Neural cell (in vitro differentiated cells): ENCODE data around the gene DNAJC12. TPM values are rescaled to one million over a fixed set of nuclear protein-coding genes. Genes with fewer than 3 reads are reported as not detected.

ENCODE experiments used
- H2AFZ ChIP-seq: fragments of 200-600, 300-800 bp; sonication (generic), shearing (Covaris generic); 2 replicates; pipeline ENCODE4 v1.6.0; 2014; ENCODE audit warnings: low read depth, mild to moderate bottlenecking, antibody characterized with exemption, low read length, moderate library complexity
- H3F3A ChIP-seq: fragments of 200-600 bp; shearing (Covaris generic); 2 replicates; pipeline ENCODE4 v1.6.1; 2016; ENCODE audit warnings: mild to moderate bottlenecking, moderate library complexity, mixed read lengths, antibody characterized with exemption, low read length; ENCODE audit not compliant: insufficient read depth, poor library complexity, severe bottlenecking
- H3K27ac ChIP-seq: fragments of 200-600, 300-800 bp; sonication (generic), shearing (Covaris generic); 2 replicates; pipeline ENCODE4 v1.5.1; 2014; ENCODE audit warnings: mild to moderate bottlenecking, low read length, moderate library complexity
- H3K27me3 ChIP-seq: fragments of 300-800, 200-600 bp; sonication (generic), shearing (Covaris generic); 2 replicates; pipeline ENCODE4 v1.6.0; 2014; ENCODE audit warnings: mild to moderate bottlenecking, low read depth, low read length, moderate library complexity; ENCODE audit not compliant: insufficient read depth
- H3K36me3 ChIP-seq: fragments of 300-800, 200-600 bp; sonication (generic), shearing (Covaris generic); 2 replicates; pipeline ENCODE4 v1.5.1; 2014; ENCODE audit warnings: mild to moderate bottlenecking, antibody characterized with exemption, low read length, moderate library complexity; ENCODE audit not compliant: insufficient read depth
- H3K4me2 ChIP-seq: fragments of 300-800, 200-600 bp; sonication (generic), shearing (Covaris generic); 2 replicates; pipeline ENCODE4 v1.6.0; 2014; ENCODE audit warnings: mild to moderate bottlenecking, low read length
- H3K4me3 ChIP-seq: fragments of 300-800, 200-600 bp; sonication (generic), shearing (Covaris generic); 2 replicates; pipeline ENCODE4 v1.5.1; 2014; ENCODE audit warnings: mild to moderate bottlenecking, low read length, moderate library complexity
- H3K79me2 ChIP-seq: fragments of 200-600 bp; shearing (Covaris generic); replicated peaks from 2 replicates; pipeline ENCODE4 v1.6.0; 2014; ENCODE audit warnings: mild to moderate bottlenecking, low read length, moderate library complexity; ENCODE audit not compliant: insufficient read depth
- H3K9ac ChIP-seq: fragments of 300-800, 200-600 bp; sonication (generic), shearing (Covaris generic); 2 replicates; pipeline ENCODE4 v1.6.1; 2016; ENCODE audit warnings: mild to moderate bottlenecking, low read length, mixed read lengths
- H3K9me2 ChIP-seq: fragments of 200-600 bp; shearing (Covaris generic); 2 replicates; pipeline ENCODE4 v1.6.1; 2016; ENCODE audit warnings: mild to moderate bottlenecking, low read length, mixed read lengths; ENCODE audit not compliant: insufficient read depth
- H3K9me3 ChIP-seq: fragments of 200-600, 300-800 bp; sonication (generic), shearing (Covaris generic); 2 replicates; pipeline ENCODE4 v1.6.1; 2016; ENCODE audit warnings: mild to moderate bottlenecking, mixed run types, low read length, moderate library complexity, mixed read lengths
- H4K20me1 ChIP-seq: fragments of 200-600 bp; shearing (Covaris generic); 2 replicates; pipeline ENCODE4 v1.6.1; 2016; ENCODE audit warnings: mild to moderate bottlenecking, mixed run types; ENCODE audit not compliant: insufficient read depth
- EP300 ChIP-seq: fragments of 450-650 bp; conservative IDR thresholded peaks from 2 replicates; pipeline ENCODE4 v1.6.1; 2014; ENCODE audit warnings: antibody characterized with exemption, mild to moderate bottlenecking, moderate library complexity; ENCODE audit not compliant: poor library complexity, severe bottlenecking
- EZH2 ChIP-seq: fragments of 200-600, 300-800 bp; shearing (Covaris generic), sonication (generic); IDR thresholded peaks from 2 replicates; pipeline ENCODE4 v1.6.1; 2014; ENCODE audit warnings: antibody characterized with exemption, low read length, borderline replicate concordance, mild to moderate bottlenecking; ENCODE audit not compliant: insufficient read depth, poor library complexity, severe bottlenecking
- MXI1 ChIP-seq: fragments of 450-650 bp; conservative IDR thresholded peaks from 2 replicates; pipeline ENCODE4 v1.6.1; 2014; ENCODE audit warnings: antibody characterized with exemption, mild to moderate bottlenecking; ENCODE audit not compliant: poor library complexity, severe bottlenecking
- POLR2AphosphoS5 ChIP-seq: IDR thresholded peaks from 2 replicates; pipeline ENCODE4 v1.6.1; 2012
- RAD21 ChIP-seq: fragments of 450-650 bp; conservative IDR thresholded peaks from 2 replicates; pipeline ENCODE4 v1.6.1; 2014; ENCODE audit warnings: antibody characterized with exemption, mild to moderate bottlenecking, moderate library complexity
- SMC3 ChIP-seq: fragments of 450-650 bp; conservative IDR thresholded peaks from 2 replicates; pipeline ENCODE4 v1.6.1; 2014; ENCODE audit warnings: antibody characterized with exemption, mild to moderate bottlenecking, moderate library complexity; ENCODE audit not compliant: poor library complexity
- TAF1 ChIP-seq: IDR thresholded peaks from 2 replicates; pipeline ENCODE4 v1.6.1; 2012; ENCODE audit warnings: low read depth
- polyA plus RNA-seq: library from polyadenylated mRNA; depleted of rRNA; stranded (reverse); fragments of >200 nt; gene quantifications from 2 replicates; pipeline ENCODE4 v1.2.3, GENCODE V29; 2014
- TF ChIP-seq, protein P1 (sequence below): IDR thresholded peaks from 2 replicates; pipeline ENCODE4 v1.6.1; 2012; ENCODE audit warnings: borderline replicate concordance
- TF ChIP-seq, protein P2 (sequence below): fragments of 450-650 bp; IDR thresholded peaks from 2 replicates; pipeline ENCODE4 v1.5.1; 2014; ENCODE audit warnings: antibody characterized with exemption, mild to moderate bottlenecking, moderate library complexity; ENCODE audit not compliant: poor library complexity, severe bottlenecking

Gene DNAJC12
- polyA plus RNA-seq, 1 donor from 2014 or later, result 32.2 TPM

DNA sequence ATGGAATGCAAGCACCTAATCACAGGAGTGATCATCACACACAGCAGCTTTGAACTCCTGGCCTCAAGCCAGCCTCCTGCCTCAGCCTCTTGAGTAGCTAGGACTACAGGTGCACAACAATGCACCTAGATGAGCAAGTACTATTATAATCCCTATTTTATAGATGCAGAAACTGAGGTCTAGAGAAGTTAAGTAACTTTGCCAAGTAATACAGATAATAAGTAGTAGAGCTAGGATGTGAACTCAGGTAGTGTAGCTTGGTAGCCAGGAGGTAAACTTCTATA is 33.7 kb downstream of the DNAJC12 start (continued):
- no peak for TF ChIP-seq RAD21

DNA sequence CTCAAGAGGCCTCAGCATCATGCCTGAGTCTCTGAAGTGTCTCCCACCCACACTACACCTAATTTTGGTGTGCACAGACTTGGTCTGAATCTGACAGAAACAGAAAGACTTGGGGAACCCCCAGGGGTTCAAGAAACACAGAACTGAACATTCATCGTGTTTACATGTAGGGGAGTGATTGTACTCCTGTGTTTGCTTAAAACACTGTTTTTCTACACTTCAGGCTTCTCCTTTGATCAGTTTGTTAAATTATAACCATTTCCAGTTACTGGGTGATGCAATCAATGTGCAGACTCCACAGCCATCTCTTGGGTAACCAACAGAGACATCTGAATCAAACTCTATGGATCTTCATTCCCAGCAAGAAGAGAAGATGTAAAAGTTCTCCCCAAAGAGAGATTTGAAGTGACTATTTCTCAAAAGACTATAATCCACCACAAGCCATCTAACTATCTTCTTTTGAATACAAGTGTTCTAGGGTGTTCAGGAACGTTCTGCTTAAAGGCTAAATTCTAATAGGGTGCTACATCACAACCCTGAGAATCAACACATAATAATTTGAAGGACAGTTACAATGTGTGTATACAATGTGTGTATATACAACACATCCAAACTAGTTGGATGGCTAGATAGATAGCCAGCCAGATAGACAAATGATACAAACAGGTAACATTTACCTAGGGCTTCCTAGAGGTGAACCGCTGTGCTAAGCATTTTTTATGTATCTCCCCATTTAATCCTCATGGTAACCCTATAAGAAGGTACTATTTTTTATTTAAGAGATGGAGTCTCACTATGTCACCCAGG is 34.2 kb downstream of the DNAJC12 start:
- Histone ChIP-seq H3K4me2 (no peak overlapping the region), H3K4me3 (no peak overlapping the region), H3F3A (no peaks in the 10 kb centered on the region), H3K9ac (no peak overlapping the region), H4K20me1 (no peaks in the 10 kb centered on the region), H3K9me2 (no peaks in the 10 kb centered on the region), H3K36me3 (no peaks in the 10 kb centered on the region), H3K27me3 (no peaks in the 10 kb centered on the region), H2AFZ (no peak overlapping the region), H3K9me3 (no peaks in the 10 kb centered on the region), H3K27ac (no peak overlapping the region), H3K79me2 (no peaks in the 10 kb centered on the region)
- no peak for TF ChIP-seq EP300

DNA sequence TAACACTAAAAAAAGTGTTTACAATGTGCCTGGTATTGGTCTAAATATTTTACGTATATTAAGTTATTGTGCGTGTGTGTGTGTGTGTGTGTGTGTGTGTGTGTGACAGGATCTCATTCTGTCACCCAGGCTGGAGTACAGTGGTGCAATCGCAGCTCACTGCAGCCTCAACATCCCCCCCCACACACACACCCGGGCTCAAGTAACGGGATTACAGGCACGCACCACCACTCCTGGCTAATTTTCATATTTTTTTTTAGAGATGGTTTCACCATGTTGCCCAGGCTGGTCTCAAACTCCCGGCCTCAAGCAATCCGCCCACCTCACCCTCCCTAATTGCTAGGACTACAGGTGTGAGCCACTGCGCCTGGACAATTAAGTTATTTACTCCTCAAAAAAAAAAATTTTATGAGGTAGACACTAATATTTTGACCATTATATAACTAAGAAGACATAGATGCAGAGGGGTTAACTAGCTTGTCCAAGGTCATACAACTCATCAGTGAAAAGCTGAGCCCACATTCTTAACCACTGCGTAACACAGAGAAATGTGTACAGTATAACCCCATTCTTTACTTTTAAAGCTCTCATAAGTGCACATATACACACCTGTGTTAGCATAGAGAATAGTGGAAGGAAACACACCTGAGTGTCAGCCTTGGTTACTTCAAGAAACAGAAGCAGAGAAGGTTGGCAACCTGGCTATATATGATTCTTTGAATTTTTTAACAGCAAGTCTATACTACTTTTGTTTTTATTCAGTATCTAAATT is 35.0 kb downstream of the DNAJC12 start:
- no peaks in the 10 kb centered on the region for H3K36me3 ChIP-seq
- no peaks in the 10 kb centered on the region for H3K9me2 ChIP-seq
- H3K27me3 ChIP-seq, result no peaks in the 10 kb centered on the region
- H3K27ac ChIP-seq, result no peak overlapping the region
- no peak overlapping the region for H3K4me3 ChIP-seq
- no peak overlapping the region for H2AFZ ChIP-seq
- H3K9me3 ChIP-seq, result no peaks in the 10 kb centered on the region
- H3F3A ChIP-seq, result no peaks in the 10 kb centered on the region
- no peak overlapping the region for H3K9ac ChIP-seq
- no peak overlapping the region for H3K4me2 ChIP-seq
- H4K20me1 ChIP-seq, result no peaks in the 10 kb centered on the region
- no peaks in the 10 kb centered on the region for H3K79me2 ChIP-seq
- TF ChIP-seq EP300 (no peak), RAD21 (no peak), MXI1 (no peak), POLR2AphosphoS5 (no peak)

DNA sequence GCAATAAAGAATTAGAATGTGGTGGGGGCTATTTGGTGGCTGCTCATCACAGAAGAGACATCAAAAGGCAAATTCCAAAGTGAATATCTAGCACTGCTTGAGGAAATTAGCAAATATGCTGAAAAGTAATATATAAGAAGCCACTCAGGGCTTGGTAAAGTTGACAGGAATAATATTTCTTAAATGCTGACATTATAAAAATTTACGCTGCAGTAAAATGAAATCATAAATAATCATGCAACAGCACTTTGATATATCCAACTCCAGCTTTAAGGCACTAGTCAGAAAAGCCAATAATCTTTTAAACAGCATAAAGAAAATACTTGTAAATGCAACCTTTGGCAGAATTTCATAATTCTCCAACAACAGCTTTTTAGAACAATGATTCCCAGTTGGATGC is 36.9 kb downstream of the DNAJC12 start:
- no peak overlapping the region for H2AFZ ChIP-seq
- H3K27ac ChIP-seq, result no peak overlapping the region
- no peaks in the 10 kb centered on the region for H3F3A ChIP-seq
- TF ChIP-seq POLR2AphosphoS5 (no peak), EZH2 (no peak), MXI1 (no peak), RAD21 (no peak), EP300 (no peak), TAF1 (no peak), SMC3 (no peak)
- TF ChIP-seq, protein P1, sequence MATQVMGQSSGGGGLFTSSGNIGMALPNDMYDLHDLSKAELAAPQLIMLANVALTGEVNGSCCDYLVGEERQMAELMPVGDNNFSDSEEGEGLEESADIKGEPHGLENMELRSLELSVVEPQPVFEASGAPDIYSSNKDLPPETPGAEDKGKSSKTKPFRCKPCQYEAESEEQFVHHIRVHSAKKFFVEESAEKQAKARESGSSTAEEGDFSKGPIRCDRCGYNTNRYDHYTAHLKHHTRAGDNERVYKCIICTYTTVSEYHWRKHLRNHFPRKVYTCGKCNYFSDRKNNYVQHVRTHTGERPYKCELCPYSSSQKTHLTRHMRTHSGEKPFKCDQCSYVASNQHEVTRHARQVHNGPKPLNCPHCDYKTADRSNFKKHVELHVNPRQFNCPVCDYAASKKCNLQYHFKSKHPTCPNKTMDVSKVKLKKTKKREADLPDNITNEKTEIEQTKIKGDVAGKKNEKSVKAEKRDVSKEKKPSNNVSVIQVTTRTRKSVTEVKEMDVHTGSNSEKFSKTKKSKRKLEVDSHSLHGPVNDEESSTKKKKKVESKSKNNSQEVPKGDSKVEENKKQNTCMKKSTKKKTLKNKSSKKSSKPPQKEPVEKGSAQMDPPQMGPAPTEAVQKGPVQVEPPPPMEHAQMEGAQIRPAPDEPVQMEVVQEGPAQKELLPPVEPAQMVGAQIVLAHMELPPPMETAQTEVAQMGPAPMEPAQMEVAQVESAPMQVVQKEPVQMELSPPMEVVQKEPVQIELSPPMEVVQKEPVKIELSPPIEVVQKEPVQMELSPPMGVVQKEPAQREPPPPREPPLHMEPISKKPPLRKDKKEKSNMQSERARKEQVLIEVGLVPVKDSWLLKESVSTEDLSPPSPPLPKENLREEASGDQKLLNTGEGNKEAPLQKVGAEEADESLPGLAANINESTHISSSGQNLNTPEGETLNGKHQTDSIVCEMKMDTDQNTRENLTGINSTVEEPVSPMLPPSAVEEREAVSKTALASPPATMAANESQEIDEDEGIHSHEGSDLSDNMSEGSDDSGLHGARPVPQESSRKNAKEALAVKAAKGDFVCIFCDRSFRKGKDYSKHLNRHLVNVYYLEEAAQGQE, result no peak
- TF ChIP-seq, protein P2, sequence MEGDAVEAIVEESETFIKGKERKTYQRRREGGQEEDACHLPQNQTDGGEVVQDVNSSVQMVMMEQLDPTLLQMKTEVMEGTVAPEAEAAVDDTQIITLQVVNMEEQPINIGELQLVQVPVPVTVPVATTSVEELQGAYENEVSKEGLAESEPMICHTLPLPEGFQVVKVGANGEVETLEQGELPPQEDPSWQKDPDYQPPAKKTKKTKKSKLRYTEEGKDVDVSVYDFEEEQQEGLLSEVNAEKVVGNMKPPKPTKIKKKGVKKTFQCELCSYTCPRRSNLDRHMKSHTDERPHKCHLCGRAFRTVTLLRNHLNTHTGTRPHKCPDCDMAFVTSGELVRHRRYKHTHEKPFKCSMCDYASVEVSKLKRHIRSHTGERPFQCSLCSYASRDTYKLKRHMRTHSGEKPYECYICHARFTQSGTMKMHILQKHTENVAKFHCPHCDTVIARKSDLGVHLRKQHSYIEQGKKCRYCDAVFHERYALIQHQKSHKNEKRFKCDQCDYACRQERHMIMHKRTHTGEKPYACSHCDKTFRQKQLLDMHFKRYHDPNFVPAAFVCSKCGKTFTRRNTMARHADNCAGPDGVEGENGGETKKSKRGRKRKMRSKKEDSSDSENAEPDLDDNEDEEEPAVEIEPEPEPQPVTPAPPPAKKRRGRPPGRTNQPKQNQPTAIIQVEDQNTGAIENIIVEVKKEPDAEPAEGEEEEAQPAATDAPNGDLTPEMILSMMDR, result no peak
- no peaks in the 10 kb centered on the region for H3K27me3 ChIP-seq
- H3K4me3 ChIP-seq, result no peak overlapping the region
- H3K79me2 ChIP-seq, result no peaks in the 10 kb centered on the region
- H3K9ac ChIP-seq, result no peak overlapping the region
- no peak overlapping the region for H3K4me2 ChIP-seq
- H4K20me1 ChIP-seq, result no peaks in the 10 kb centered on the region
- no peaks in the 10 kb centered on the region for H3K9me3 ChIP-seq
- no peaks in the 10 kb centered on the region for H3K36me3 ChIP-seq
- no peaks in the 10 kb centered on the region for H3K9me2 ChIP-seq
